Mucosa of descending colon (tissue), 3 donors: ENCODE measurements around the gene CTDNEP1. TPM values are rescaled to one million over a fixed set of nuclear protein-coding genes. Genes with fewer than 3 reads are reported as not detected.

Experiments used
- ATAC-seq: fragments of 200-7000 bp; cut with Tn5 transposase; one replicate; pipeline ENCODE4 v1.9.1; 2020; ENCODE audit warnings: mild to moderate bottlenecking, moderate library complexity
- DNase-seq, 3 donors: peaks; one replicate each; pipeline ENCODE4 v3.0.0-alpha.2; 2020
- H3K36me3 ChIP-seq: fragments of 200-600 bp; one replicate; pipeline ENCODE4 v1.8.0; 2021; ENCODE audit warnings: low read depth, mild to moderate bottlenecking
- H3K4me1 ChIP-seq: fragments of 200-600 bp; one replicate; pipeline ENCODE4 v1.8.0; 2021; ENCODE audit warnings: low read depth, mild to moderate bottlenecking
- H3K4me3 ChIP-seq: fragments of 200-600 bp; one replicate; pipeline ENCODE4 v1.8.0; 2021; ENCODE audit warnings: mild to moderate bottlenecking
- H3K9me3 ChIP-seq: fragments of 200-600 bp; one replicate; pipeline ENCODE4 v1.8.0; 2021; ENCODE audit warnings: mild to moderate bottlenecking
- intact Hi-C, 2 donors: fragments of 100-400 bp; cut with DNase I in 1 of 2; cut with micrococcal nuclease in 1 of 2; formaldehyde crosslinking; loops; one replicate each; pipeline versions ENCODE4 v1.11.0 to v1.11.1; 2022; cut with DNase I, micrococcal nuclease
- microRNA-seq: library from miRNA; unstranded; fragments of <30 nt; microRNA quantifications from one replicate; pipeline ENCODE4, GENCODE V29; 2019
- total RNA-seq, 3 donors: library from RNA; stranded (reverse); fragmentation: NEBNext Ultra II Directional in 2 of 3; extraction: Animal tissue kit (Norgen Biotek cat#: 25700) in 2 of 3; gene quantifications; one replicate each; pipeline versions ENCODE4 v1.2.1 to v1.2.4, GENCODE V29; 2021 to 2023
- TF ChIP-seq, protein P1 (sequence below): fragments of 200-600 bp; IDR thresholded peaks from one replicate; pipeline ENCODE4 v1.8.0; 2022; ENCODE audit warnings: antibody characterized with exemption, mild to moderate bottlenecking
- donor health status: DM: no; HTN: no; CAD: no; lungs with moderate emphysema.
- donor health status: DM: no; HTN: no; CAD: no.
- donor health status: DM: no; HTN: yes; CAD: no.

The CTDNEP1 gene
- total RNA-seq, 3 donors from 2014 or later, result 117 to 123 (median 117) TPM

DNA sequence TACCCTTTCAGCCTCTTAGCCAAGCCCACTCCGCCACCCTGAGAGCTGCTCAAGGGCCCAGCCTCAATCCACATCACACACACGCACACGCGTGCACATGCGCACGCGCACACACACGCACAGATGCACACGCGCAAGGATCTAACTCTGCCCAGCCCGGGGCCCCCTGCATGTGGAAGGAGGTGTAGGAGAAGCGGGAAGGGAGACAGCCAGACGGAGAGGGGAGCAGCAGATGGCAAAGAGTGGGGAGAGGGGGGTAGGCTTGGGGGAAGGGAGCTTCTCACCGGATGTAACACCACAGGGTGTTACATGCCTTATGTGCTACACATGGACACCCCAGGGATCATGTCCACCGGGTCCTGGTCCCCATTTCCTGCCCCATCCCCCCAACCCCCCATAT lies 47.2 kb downstream of the CTDNEP1 start:
- TF ChIP-seq, protein P1, sequence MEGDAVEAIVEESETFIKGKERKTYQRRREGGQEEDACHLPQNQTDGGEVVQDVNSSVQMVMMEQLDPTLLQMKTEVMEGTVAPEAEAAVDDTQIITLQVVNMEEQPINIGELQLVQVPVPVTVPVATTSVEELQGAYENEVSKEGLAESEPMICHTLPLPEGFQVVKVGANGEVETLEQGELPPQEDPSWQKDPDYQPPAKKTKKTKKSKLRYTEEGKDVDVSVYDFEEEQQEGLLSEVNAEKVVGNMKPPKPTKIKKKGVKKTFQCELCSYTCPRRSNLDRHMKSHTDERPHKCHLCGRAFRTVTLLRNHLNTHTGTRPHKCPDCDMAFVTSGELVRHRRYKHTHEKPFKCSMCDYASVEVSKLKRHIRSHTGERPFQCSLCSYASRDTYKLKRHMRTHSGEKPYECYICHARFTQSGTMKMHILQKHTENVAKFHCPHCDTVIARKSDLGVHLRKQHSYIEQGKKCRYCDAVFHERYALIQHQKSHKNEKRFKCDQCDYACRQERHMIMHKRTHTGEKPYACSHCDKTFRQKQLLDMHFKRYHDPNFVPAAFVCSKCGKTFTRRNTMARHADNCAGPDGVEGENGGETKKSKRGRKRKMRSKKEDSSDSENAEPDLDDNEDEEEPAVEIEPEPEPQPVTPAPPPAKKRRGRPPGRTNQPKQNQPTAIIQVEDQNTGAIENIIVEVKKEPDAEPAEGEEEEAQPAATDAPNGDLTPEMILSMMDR, result no peak
- H3K4me1 ChIP-seq, result peaks cover 3% of the 10 kb centered on the region
- intact Hi-C loops, result no loop called here
- DNase-seq (peak in 1 of 3 donors; percentile 60), ATAC-seq (peak; percentile 10)
- no peak overlapping the region for H3K4me3 ChIP-seq
- no peaks in the 10 kb centered on the region for H3K36me3 ChIP-seq
- no peaks in the 10 kb centered on the region for H3K9me3 ChIP-seq

DNA sequence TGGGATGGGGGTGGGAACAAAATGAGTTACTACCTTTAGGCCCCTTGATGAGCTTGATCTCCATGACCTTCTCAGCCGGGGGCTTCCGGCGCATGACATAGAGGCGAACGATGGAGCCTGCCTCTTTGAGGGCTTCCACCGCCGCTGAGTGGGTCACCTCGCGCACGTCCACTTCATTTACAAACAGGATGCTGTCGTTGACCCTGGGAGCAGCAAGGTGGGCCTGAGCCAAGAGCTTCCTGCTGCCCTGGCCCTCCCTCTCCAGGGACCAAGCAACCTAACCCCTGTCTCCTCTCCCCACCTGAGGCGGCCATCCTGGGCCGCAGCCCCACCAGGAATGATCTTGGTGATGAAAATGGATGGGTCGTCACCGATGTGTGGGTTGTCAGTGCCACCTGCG lies 48.1 kb downstream of the CTDNEP1 start:
- peaks cover 3% of the 10 kb centered on the region for H3K4me1 ChIP-seq
- no peak for ATAC-seq
- peak in 1 of 3 donors; percentile 50 for DNase-seq

DNA sequence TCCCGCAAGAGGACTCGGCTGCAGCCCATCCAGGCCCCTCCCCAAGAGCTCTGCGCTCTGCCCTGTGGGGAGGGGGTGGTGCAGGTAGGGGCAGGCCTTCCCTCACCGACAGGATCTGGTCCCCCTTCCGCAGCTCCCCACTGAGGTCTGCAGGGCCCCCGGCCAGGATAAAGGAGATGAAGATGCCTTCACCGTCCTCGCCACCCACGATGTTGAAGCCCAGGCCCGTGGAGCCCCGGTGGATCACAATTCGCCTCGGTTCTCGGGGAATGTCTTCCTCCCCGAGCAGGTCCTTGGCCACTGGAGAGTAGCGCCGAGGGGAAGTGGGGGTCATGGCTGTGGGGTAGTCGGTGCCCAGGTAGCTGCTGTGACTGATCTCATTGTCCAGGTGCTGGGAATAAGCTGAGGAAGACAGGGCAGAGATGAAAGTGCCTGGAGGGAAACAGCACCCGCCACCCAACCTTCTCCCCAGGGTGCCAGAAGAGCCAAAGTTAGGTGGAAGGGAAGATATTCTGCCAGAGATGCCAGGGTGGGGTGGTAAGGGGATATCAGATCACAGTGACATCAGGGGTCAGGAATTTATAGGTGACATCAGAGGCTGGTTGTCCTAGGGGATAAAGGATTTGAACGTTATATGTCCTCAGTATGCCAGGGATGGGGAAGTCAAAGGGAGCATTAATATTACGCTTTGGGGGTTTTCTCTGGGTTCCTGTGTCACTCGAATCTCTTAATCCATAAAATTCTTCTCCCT lies 54.7 kb downstream of the CTDNEP1 start:
- no peaks in the 10 kb centered on the region for H3K36me3 ChIP-seq
- intact Hi-C loops, result no loop called here
- H3K4me1 ChIP-seq, result no peaks in the 10 kb centered on the region
- no peak for ATAC-seq
- no peaks in the 10 kb centered on the region for H3K9me3 ChIP-seq
- no peak overlapping the region for H3K4me3 ChIP-seq
- TF ChIP-seq, protein P1, result no peak
- DNase-seq, result no peak

More for the DNA sequence above, 48.1 kb downstream of the CTDNEP1 start:
- Histone ChIP-seq H3K9me3 (no peaks in the 10 kb centered on the region), H3K4me3 (no peak overlapping the region), H3K36me3 (no peaks in the 10 kb centered on the region)
- intact Hi-C loops, result no loop called here
- TF ChIP-seq, protein P1, result no peak

DNA sequence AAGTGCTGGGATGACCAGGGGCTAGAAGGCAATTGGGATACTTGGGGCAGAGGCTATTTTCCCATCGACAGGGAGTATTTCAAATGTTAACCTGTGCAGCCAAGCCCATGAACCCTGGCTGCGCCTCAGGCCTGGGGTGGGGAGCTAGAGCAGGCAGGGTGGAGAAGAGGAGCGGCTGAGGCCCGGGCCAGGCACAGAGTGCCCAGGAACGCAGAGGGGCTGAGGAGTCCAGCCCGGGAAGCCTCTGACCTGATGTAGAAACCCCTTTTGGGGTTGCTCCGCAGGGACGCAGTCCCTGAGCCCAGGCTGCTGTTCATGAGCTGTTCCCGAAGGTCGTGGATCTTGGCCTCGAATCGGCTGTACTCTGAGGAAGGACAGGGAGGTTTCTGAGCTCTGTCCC lies 55.6 kb downstream of the CTDNEP1 start:
- TF ChIP-seq, protein P1, result no peak
- Histone ChIP-seq H3K36me3 (no peaks in the 10 kb centered on the region), H3K9me3 (no peaks in the 10 kb centered on the region), H3K4me3 (no peak overlapping the region), H3K4me1 (no peaks in the 10 kb centered on the region)
- intact Hi-C loops, result no loop called here
- no peak for ATAC-seq
- no peak for DNase-seq

Small RNA genes within 50 kb of the gene (microRNA-seq; reads per million reads assigned to microRNA genes)
- gene MIR324, result 884 reads per million, percentile 82 among the genes with 10 or more reads in this experiment

Other genes starting within 250 kb of the CTDNEP1 start
- 100 to 1,000 TPM; 169 to 201 (median 185) TPM for gene RNASEK, start 239.1 kb downstream of the CTDNEP1 start, total RNA-seq
- 1 to 10 TPM; 2.5 to 9.2 (median 2.8) TPM for gene BCL6B, start 228.7 kb downstream of the CTDNEP1 start, total RNA-seq
- 1 to 10 TPM; 3.8 to 7.3 (median 6.6) TPM for gene SLC16A13, start 215.7 kb downstream of the CTDNEP1 start, total RNA-seq
- gene SLC16A11, start 207.6 kb downstream of the CTDNEP1 start, total RNA-seq, result 1 to 10 TPM in 2 of 3 donors, under 1 TPM in 1; 0.55 to 1.7 (median 1.3) TPM
- 10 to 100 TPM in 1 of 3 donors, 1 to 10 TPM in 2; 3.1 to 15.1 (median 8.9) TPM for gene CLEC10A, start 171.5 kb downstream of the CTDNEP1 start, total RNA-seq
- under 1 TPM in 1 of 3 donors, not detected in 2; 0.96 TPM for gene ASGR2, start 136.9 kb downstream of the CTDNEP1 start, total RNA-seq
- gene ASGR1, start 72.4 kb downstream of the CTDNEP1 start, total RNA-seq, result 1 to 10 TPM in 2 of 3 donors, under 1 TPM in 1; 0.35 to 1.6 (median 1.2) TPM
- gene DLG4, start 31.9 kb downstream of the CTDNEP1 start, total RNA-seq, result 10 to 100 TPM in 1 of 3 donors, 1 to 10 TPM in 2; 4.1 to 34.5 (median 6.6) TPM
- 1,000 to 10,000 TPM in 1 of 3 donors, 100 to 1,000 TPM in 2; 729 to 1,007 (median 804) TPM for gene ACADVL, start 31.8 kb downstream of the CTDNEP1 start, total RNA-seq
- gene DVL2, start 17.2 kb downstream of the CTDNEP1 start, total RNA-seq, result 10 to 100 TPM; 33.4 to 52.0 (median 36.0) TPM
- gene PHF23, start 12.3 kb downstream of the CTDNEP1 start, total RNA-seq, result 10 to 100 TPM; 36.0 to 49.8 (median 36.8) TPM
- gene GABARAP, start 9.3 kb downstream of the CTDNEP1 start, total RNA-seq, result 100 to 1,000 TPM; 424 to 499 (median 484) TPM
- 10 to 100 TPM; 34.9 to 45.6 (median 42.2) TPM for gene ELP5, start 481 bp upstream of the CTDNEP1 start, total RNA-seq
- gene CLDN7, start 10.7 kb upstream of the CTDNEP1 start, total RNA-seq, result 1,000 to 10,000 TPM in 1 of 3 donors, 100 to 1,000 TPM in 2; 586 to 1,244 (median 934) TPM
- gene SLC2A4, start 30.0 kb upstream of the CTDNEP1 start, total RNA-seq, result 10 to 100 TPM in 1 of 3 donors, 1 to 10 TPM in 2; 5.3 to 78.2 (median 6.1) TPM
- gene YBX2, start 42.9 kb upstream of the CTDNEP1 start, total RNA-seq, result 10 to 100 TPM; 17.9 to 71.4 (median 37.8) TPM
- gene EIF5A, start 55.9 kb upstream of the CTDNEP1 start, total RNA-seq, result 100 to 1,000 TPM; 281 to 492 (median 313) TPM
- gene GPS2, start 63.6 kb upstream of the CTDNEP1 start, total RNA-seq, result 10 to 100 TPM; 68.1 to 89.8 (median 83.2) TPM
- gene NEURL4, start 77.6 kb upstream of the CTDNEP1 start, total RNA-seq, result 10 to 100 TPM; 39.0 to 59.1 (median 44.9) TPM
- 10 to 100 TPM in 2 of 3 donors, 1 to 10 TPM in 1; 9.2 to 16.5 (median 11.2) TPM for gene ACAP1, start 84.8 kb upstream of the CTDNEP1 start, total RNA-seq
- 10 to 100 TPM in 1 of 3 donors, 1 to 10 TPM in 2; 8.2 to 10.3 (median 8.5) TPM for gene KCTD11, start 100.4 kb upstream of the CTDNEP1 start, total RNA-seq
- under 1 TPM in 1 of 3 donors, not detected in 2; 0.26 TPM for gene TMEM95, start 103.4 kb upstream of the CTDNEP1 start, total RNA-seq
- 10 to 100 TPM; 16.4 to 29.5 (median 20.7) TPM for gene TNK1, start 129.4 kb upstream of the CTDNEP1 start, total RNA-seq
- gene PLSCR3, start 142.8 kb upstream of the CTDNEP1 start, total RNA-seq, result 10 to 100 TPM in 2 of 3 donors, 1 to 10 TPM in 1; 5.5 to 21.6 (median 16.4) TPM
- gene TMEM256, start 152.4 kb upstream of the CTDNEP1 start, total RNA-seq, result 10 to 100 TPM; 51.9 to 85.1 (median 64.9) TPM
- gene NLGN2, start 156.1 kb upstream of the CTDNEP1 start, total RNA-seq, result 10 to 100 TPM in 1 of 3 donors, 1 to 10 TPM in 2; 2.9 to 38.0 (median 6.7) TPM
- gene SPEM1, start 168.6 kb upstream of the CTDNEP1 start, total RNA-seq, result not detected
- not detected for gene SPEM2, start 173.9 kb upstream of the CTDNEP1 start, total RNA-seq
- gene SPEM3, start 177.1 kb upstream of the CTDNEP1 start, total RNA-seq, result not detected
- 10 to 100 TPM in 2 of 3 donors, 1 to 10 TPM in 1; 8.8 to 22.5 (median 16.4) TPM for gene TMEM102, start 183.7 kb upstream of the CTDNEP1 start, total RNA-seq
- gene FGF11, start 187.8 kb upstream of the CTDNEP1 start, total RNA-seq, result 1 to 10 TPM; 1.4 to 3.0 (median 2.2) TPM
- gene CHRNB1, start 193.3 kb upstream of the CTDNEP1 start, total RNA-seq, result 1 to 10 TPM; 6.0 to 8.3 (median 7.7) TPM
- 10 to 100 TPM; 16.6 to 93.9 (median 18.5) TPM for gene ZBTB4, start 227.9 kb upstream of the CTDNEP1 start, total RNA-seq
- gene SLC35G6, start 229.7 kb upstream of the CTDNEP1 start, total RNA-seq, result not detected
- 100 to 1,000 TPM; 101 to 124 (median 118) TPM for gene POLR2A, start 232.6 kb upstream of the CTDNEP1 start, total RNA-seq